ENCODE results near the gene SDHAF1. TPM values are rescaled to one million over a fixed set of nuclear protein-coding genes. Genes with fewer than 3 reads are reported as not detected.

The SDHAF1 gene
- total RNA-seq, 1 donor from 2014 or later: 21.4 TPM

DNA sequence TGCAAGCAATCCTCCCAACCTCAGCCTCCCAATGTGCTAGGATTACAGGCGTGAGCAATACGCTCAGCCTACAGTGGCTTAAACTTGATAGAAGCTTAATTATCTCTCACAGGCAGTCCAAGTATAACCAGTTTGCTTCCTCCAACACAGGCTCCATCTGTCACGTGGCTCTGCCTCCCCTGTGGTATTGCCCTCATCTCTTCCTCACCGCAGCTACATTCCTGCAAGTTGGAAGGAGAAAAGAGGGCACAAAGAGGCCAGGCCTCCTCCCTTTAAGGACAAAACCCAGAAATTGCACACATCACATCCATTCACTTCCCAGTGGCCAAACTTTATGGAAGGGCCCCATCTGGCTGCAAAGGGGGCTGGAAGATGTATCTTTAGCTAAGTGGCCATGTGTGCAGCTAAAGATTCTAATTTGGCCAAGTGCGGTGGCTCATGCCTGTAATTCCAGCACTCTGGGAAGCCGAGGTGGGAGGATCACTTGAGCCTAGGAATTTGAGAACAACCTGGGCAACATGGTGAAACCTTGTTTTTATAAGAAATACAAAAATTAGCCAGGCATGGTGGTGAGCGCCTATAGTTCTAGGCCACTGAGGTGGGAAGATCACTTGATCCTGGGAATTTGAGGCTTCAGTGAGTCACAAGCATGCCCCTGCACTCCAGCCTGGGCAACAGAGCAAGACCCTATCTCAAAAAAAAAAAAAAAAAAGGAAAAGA, 3.1 kb upstream of the SDHAF1 start:
- H3K36me3 Mint-ChIP-seq (ENCODE audit: low read depth): peaks cover 6% of the 10 kb centered on the region
- H3K9me3 Mint-ChIP-seq: no peaks in the 10 kb centered on the region
- no peak overlapping the region for H3K4me3 Mint-ChIP-seq
- no peak for DNase-seq
- no peak overlapping the region for H3K27ac Mint-ChIP-seq
- peaks cover 14% of the 10 kb centered on the region for H3K27me3 Mint-ChIP-seq
- H3K4me1 Mint-ChIP-seq: peaks cover 20% of the 10 kb centered on the region
- intact Hi-C loops (cut with micrococcal nuclease): no loop called here

DNA sequence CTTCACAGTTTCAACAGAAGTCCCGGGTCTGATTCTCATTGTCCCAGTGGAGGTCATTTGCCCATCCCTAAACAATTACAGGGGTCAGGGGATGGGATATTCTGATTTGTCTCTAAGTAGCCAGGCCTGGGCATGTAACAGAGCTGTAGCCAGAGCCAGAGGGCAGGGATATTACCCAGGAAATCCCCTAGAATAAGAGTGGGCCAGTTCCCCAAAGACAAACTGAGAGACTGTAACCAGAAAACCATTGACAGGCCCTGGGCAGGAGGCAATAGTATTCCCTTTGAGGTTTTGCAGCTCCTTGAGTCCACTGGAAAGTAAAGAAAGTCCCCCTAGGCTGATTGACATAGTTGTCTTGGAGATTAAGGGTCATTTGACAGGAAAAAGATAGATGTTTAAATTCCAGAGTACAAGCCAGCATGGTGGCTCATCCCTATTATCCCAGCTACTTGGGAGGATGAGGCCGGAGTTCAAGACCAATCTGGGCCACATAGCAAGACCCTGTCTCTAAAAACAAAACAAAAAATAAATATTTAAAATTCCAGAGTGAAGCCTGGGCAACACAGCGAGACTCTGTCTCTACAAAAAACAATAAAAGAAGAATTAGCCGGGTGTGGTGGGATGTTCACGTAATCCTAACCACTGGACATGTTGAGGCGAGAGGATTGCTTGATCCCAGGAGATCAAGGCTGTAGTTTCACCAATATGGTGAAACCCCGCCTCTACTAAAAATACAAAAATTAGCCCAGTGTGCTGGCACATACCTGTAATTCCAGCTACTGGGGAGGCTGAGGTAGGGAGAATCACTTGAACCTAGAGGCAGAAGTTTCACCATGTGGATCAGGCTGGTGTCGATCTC, 1.9 kb upstream of the SDHAF1 start:
- no peaks in the 10 kb centered on the region for H3K9me3 Mint-ChIP-seq
- peak overlapping the region; percentile 3 for H3K27ac Mint-ChIP-seq
- H3K4me3 Mint-ChIP-seq: no peak overlapping the region
- DNase-seq: no peak
- H3K4me1 Mint-ChIP-seq: peaks cover 27% of the 10 kb centered on the region
- peaks cover 14% of the 10 kb centered on the region for H3K36me3 Mint-ChIP-seq (ENCODE audit: low read depth)
- intact Hi-C loops (cut with micrococcal nuclease): no loop called here
- H3K27me3 Mint-ChIP-seq: peaks cover 8% of the 10 kb centered on the region

DNA sequence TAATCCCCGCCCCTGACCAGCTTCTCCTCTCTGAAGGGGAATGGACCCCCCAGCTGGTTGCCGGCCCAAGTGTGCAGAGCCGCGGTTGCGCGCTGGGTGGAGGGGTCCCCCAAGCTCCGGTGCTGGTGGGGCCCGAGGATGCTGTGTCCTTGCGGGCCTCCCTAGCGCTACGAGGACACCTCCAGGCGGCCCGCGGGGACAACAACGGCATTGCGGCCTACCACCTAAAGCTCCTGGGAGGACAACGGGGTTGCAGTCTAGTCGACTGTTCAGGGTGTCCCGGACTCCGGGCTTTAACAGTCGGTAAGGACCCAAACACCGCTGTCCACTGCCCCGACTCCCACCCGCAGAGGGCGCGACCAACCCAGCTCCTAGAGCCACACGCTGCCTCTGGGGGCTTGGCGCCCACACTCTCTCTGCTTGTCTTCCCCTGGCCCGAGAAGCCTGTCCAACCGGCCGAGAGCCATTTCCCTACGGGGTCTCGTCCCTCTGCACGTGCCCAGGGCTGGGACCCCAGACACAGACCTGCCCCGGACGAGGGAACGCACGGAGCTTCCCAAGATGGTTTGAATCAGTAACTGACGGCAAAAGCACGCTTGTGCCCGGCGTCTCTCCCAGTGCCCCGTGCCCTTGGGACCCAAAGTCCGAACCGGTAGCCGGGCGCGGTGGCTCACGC, 927 bp upstream of the SDHAF1 start:
- Mint-ChIP-seq H3K27ac (peak overlapping the region; percentile 75), H3K36me3 (ENCODE audit: low read depth) (peaks cover 16% of the 10 kb centered on the region), H3K4me1 (peaks cover 27% of the 10 kb centered on the region), H3K9me3 (no peaks in the 10 kb centered on the region), H3K4me3 (peak overlapping the region; percentile 92), H3K27me3 (no peaks in the 10 kb centered on the region)
- intact Hi-C loops (cut with micrococcal nuclease): no loop called here
- peak; percentile 70 for DNase-seq

DNA sequence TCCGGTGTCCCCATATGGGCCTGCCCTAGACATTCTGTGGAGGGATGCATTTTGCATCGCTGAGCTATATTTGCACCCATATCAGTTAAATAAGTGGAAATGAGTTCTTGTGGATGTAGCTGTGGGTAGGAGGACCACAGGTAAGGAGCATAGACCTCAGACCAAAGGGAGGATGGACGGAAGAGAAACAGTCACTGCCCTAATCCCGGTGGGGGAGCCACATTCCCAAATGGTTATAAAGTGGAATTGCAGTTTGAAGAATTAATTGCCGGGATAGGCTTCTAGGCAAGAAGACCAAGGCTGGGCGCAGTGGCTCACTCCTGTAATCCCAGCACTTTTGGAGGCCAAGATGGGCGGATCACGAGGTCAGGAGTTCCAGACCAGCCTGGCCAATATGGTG, 1.8 kb downstream of the SDHAF1 start:
- no peaks in the 10 kb centered on the region for H3K27me3 Mint-ChIP-seq
- peaks cover 34% of the 10 kb centered on the region for H3K4me1 Mint-ChIP-seq
- peak overlapping the region; percentile 41 for H3K27ac Mint-ChIP-seq
- intact Hi-C loops (cut with micrococcal nuclease): loop anchor here (5.0 kb wide), 3 partner anchors 39 to 131 kb away; partner anchors contain the start of genes THAP8 and WDR62
- DNase-seq: no peak
- H3K4me3 Mint-ChIP-seq: peak overlapping the region; percentile 92
- no peaks in the 10 kb centered on the region for H3K9me3 Mint-ChIP-seq
- H3K36me3 Mint-ChIP-seq (ENCODE audit: low read depth): peaks cover 32% of the 10 kb centered on the region

DNA sequence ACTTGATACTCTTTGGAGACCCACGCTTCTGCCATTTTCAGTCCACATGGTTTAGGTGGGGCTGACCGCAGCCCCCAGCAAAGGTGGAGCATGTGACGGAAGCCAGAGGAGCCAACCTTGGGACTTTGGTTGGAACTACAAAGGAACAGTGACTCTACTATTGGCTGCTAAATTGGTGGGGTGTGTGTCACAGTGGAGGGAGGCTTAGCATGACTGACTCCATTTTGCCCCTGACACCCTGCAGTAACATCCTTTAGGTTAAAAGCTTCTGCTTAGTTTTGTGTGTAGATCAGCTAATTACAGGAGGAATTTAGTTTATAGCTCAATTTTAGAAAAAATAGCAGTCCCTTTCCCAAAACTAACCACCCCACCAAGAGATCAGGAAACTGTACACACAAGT, 6.6 kb downstream of the SDHAF1 start:
- Mint-ChIP-seq H3K4me1 (peaks cover 22% of the 10 kb centered on the region), H3K4me3 (no peak overlapping the region), H3K36me3 (ENCODE audit: low read depth) (peaks cover 36% of the 10 kb centered on the region), H3K27me3 (no peaks in the 10 kb centered on the region), H3K27ac (no peak overlapping the region), H3K9me3 (no peaks in the 10 kb centered on the region)
- intact Hi-C loops (cut with micrococcal nuclease): no loop called here
- DNase-seq: no peak

DNA sequence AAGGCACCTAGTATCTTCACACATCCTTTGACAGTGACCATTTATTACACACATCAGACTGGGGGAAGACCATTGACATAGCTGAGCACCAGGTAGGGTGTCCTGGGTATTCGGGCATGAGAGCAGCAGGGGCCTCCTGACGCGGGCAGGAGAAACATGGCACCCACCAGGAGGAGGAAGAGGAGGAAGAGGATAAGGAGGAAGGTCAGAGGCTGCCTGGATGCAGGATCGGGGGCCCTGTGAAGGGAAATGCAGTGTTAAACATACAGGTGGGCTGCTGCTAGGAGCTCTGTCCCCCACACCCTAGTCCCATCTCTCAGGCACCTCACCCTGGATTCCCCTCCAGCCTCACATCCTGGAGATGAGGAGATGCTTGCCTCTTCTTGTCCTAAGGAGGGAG, 8.3 kb downstream of the SDHAF1 start:
- Mint-ChIP-seq H3K27me3 (no peaks in the 10 kb centered on the region), H3K4me1 (peaks cover 11% of the 10 kb centered on the region), H3K4me3 (no peak overlapping the region), H3K36me3 (ENCODE audit: low read depth) (peaks cover 26% of the 10 kb centered on the region), H3K27ac (no peak overlapping the region), H3K9me3 (no peaks in the 10 kb centered on the region)
- intact Hi-C loops (cut with micrococcal nuclease): no loop called here
- DNase-seq: no peak

DNA sequence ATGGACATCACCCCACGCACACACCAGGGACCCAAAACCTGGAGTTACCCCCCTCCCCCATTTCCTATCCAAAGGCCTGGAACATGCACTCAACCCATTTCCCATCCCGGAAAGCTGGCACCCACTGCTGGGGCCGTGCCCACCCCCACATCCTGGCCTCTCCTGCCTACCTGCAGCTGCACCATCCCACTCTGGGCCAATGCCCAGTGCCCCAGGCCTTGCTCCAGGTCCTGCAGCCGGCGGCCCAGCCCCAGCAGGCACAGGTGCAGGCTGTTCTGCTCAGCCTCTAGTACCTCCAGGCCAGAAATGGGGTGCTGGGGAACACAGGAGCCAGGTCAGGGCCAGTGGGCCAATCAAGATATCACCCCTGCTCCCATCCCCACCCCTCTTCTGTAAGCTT, 12.0 kb downstream of the SDHAF1 start:
- Mint-ChIP-seq H3K4me1 (peaks cover 17% of the 10 kb centered on the region), H3K27ac (no peak overlapping the region), H3K27me3 (no peaks in the 10 kb centered on the region), H3K4me3 (no peak overlapping the region), H3K9me3 (no peaks in the 10 kb centered on the region), H3K36me3 (ENCODE audit: low read depth) (peaks cover 15% of the 10 kb centered on the region)
- DNase-seq: no peak
- intact Hi-C loops (cut with micrococcal nuclease): no loop called here

DNA sequence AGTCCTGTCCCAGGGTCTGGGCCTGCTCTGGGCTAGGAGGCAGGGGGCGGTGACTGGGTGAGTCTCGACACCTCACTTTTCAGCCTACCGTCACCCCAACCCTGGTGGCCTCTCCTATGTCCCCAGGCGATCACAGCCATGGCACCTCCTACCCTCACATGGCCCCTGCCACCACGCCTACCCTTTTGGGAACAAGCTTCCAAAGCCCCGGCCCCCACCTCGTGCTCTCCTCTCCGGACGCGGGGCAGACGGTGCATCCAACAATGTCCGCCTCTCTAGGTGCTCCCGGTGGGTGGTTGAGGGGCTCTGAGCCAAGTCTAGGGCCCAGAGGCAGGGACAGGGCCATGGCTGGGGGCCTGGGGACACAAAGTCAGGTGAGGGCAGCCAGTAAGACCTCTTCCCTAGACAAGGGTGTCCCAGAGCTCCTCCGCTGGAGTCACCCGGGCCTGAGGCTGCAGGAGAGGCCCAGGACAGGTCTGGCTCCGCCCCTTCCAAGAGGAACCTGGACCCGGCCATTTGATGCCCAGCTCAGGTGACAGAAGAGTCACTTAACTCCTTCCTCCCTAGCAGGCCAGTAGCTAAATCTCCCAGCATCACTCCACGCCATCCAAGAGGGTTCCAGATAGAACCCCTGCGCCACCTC, 13.5 kb downstream of the SDHAF1 start, which contains the start of gene SYNE4:
TSS of gene SYNE4 (minus strand) at position 478 of the 643 bp plus-strand sequence. CDS start at position 346, 132 bp downstream.
- H3K36me3 Mint-ChIP-seq (ENCODE audit: low read depth): peaks cover 10% of the 10 kb centered on the region
- intact Hi-C loops (cut with micrococcal nuclease): no loop called here
- H3K4me3 Mint-ChIP-seq: peak within 1 kb of the TSS; percentile 78
- no peaks in the 10 kb centered on the region for H3K27me3 Mint-ChIP-seq
- no peaks in the 10 kb centered on the region for H3K9me3 Mint-ChIP-seq
- peak within 1 kb of the TSS; percentile 76 for H3K27ac Mint-ChIP-seq
- peaks cover 19% of the 10 kb centered on the region for H3K4me1 Mint-ChIP-seq
- no peak for DNase-seq

DNA sequence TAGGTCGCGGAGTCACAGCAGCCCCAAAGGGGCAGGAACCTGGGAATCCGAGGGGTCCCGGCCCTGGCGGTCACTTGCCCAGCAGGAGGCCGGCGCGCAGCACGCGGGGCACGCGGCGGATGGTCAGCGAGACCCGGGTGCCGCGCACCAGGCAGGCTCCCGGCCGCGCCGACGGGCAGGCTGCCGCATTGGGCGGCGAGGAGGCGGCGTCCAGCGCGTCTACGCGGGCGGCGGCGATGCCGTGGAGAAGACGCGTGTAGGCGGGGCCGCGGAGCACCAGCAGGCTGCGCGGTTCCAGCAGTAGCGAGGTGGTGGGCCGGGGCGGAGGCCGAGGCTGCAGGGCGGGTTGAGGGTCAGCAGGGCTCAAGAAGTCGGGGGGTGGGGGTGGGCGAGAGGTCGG, 14.2 kb downstream of the SDHAF1 start:
- H3K27me3 Mint-ChIP-seq: no peaks in the 10 kb centered on the region
- peaks cover 13% of the 10 kb centered on the region for H3K36me3 Mint-ChIP-seq (ENCODE audit: low read depth)
- H3K27ac Mint-ChIP-seq: peak overlapping the region; percentile 76
- peak; percentile 89 for DNase-seq
- intact Hi-C loops (cut with micrococcal nuclease): no loop called here
- H3K4me3 Mint-ChIP-seq: peak overlapping the region; percentile 78
- H3K4me1 Mint-ChIP-seq: peaks cover 26% of the 10 kb centered on the region
- no peaks in the 10 kb centered on the region for H3K9me3 Mint-ChIP-seq

DNA sequence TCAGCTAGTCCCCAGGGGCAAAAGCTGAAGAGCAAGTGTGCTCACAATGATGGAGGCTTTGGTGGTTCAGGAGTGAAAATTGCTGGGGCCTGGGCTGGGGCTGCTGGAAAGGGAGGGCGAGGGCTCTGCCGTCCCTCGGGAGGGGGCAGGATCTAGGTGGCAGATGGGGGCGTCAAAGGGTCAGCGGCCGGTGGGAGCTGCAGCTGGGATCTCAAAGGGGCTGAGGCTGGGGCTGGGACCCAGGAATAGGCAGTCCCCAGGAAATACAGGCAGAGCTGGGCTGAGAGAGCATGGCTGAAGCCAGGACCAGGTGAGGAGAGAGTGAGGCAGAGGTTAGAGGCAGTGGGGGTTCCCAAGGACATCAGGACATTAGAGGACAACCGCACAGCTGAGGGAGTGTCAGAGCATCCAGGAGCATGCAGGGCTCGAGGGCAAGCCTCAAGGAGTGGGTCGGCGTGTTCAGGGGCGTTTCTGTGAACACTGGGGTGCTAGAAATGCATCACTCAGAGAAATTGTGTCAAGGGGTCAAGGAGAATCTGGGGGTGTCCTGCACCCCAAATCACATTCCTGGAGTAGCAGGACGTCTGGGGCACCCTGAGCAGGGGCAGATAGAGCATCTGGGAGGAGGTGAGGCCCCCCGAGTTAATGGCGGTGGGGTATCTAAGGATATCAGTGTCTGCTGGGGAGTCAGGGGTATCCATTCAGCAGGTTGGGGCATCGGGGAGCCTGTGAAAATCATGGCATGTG, 14.8 kb downstream of the SDHAF1 start:
- intact Hi-C loops (cut with micrococcal nuclease): no loop called here
- peak overlapping the region; percentile 76 for H3K27ac Mint-ChIP-seq
- H3K4me1 Mint-ChIP-seq: peaks cover 31% of the 10 kb centered on the region

DNA sequence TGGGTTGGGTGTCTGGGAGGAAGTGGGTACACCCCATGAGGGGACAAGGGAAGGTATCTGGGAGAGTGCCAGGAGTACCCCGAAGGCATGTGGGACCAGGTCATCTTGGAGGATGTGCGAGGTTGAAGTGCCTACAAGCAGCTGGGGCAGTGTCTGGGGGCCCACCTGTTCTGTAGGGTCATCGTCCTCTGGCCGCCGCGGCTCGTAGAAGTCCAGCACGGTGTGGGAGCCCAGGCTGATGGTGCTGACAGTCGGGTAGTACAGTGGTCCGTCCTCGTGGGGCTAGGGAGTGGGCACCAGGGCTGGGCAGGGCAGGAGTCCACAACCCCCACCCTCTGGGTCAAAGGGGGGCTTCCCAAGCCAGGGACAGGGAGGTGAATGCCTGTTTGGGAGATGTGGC, 15.4 kb downstream of the SDHAF1 start:
- Mint-ChIP-seq H3K27me3 (no peaks in the 10 kb centered on the region), H3K9me3 (no peaks in the 10 kb centered on the region), H3K4me1 (peaks cover 37% of the 10 kb centered on the region), H3K27ac (no peak overlapping the region), H3K4me3 (peak overlapping the region; percentile 8), H3K36me3 (ENCODE audit: low read depth) (peaks cover 16% of the 10 kb centered on the region)
- no peak for DNase-seq
- intact Hi-C loops (cut with micrococcal nuclease): no loop called here

More for the DNA sequence above, 14.8 kb downstream of the SDHAF1 start:
- Mint-ChIP-seq H3K36me3 (ENCODE audit: low read depth) (peaks cover 16% of the 10 kb centered on the region), H3K9me3 (no peaks in the 10 kb centered on the region), H3K27me3 (no peaks in the 10 kb centered on the region), H3K4me3 (peak overlapping the region; percentile 78)
- no peak for DNase-seq

DNA sequence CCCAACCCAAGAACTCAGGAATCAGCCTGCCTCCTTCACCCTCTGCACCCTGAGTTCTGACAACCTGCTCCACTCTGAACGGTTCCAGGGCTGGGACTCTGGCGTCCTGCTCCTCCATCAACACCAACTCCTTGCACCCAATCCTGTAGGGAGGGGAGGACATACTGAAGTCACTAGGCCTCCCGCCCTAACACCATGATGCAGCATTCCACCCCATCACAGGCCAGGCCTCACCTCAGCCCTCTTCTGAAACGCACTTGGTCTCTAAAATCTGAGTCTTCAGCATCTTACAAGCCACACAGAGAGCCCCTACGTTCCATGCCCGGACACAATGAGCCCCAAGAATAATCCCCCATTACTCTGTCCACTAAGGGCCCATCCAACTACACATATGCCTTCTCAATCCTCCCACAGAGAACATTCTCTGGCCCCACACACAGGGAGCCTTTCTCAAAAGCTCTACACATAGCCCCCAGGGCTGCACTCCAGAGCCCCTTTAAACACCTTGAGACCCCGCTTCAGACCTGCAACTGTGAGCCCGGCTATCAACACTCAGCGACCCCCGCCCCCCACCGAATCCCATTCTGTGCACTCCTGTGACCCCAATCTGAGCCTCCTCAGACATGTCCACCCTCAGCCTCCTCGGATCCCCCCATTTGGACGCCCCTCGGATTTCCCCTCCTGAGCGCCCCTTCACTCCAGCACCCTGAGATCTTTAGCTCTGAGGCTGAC, 18.5 kb downstream of the SDHAF1 start:
- Mint-ChIP-seq H3K27me3 (no peaks in the 10 kb centered on the region), H3K36me3 (ENCODE audit: low read depth) (peaks cover 17% of the 10 kb centered on the region), H3K9me3 (no peaks in the 10 kb centered on the region), H3K4me1 (peaks cover 41% of the 10 kb centered on the region), H3K27ac (peak overlapping the region; percentile 95), H3K4me3 (peak overlapping the region; percentile 97)
- no peak for DNase-seq
- intact Hi-C loops (cut with micrococcal nuclease): loop anchor here (1.0 kb wide), 4 partner anchors 18 to 102 kb away; partner anchors contain the start of genes SDHAF1, TBCB, THAP8 and WDR62
